ENCODE data around the gene DRC7. TPM values are rescaled to one million over a fixed set of nuclear protein-coding genes. Genes with fewer than 3 reads are reported as not detected.

DRC7 gene
- polyA plus RNA-seq, 1 of the 3 experiments (the other 2 are of a cell fraction), result 0.58 TPM

DNA sequence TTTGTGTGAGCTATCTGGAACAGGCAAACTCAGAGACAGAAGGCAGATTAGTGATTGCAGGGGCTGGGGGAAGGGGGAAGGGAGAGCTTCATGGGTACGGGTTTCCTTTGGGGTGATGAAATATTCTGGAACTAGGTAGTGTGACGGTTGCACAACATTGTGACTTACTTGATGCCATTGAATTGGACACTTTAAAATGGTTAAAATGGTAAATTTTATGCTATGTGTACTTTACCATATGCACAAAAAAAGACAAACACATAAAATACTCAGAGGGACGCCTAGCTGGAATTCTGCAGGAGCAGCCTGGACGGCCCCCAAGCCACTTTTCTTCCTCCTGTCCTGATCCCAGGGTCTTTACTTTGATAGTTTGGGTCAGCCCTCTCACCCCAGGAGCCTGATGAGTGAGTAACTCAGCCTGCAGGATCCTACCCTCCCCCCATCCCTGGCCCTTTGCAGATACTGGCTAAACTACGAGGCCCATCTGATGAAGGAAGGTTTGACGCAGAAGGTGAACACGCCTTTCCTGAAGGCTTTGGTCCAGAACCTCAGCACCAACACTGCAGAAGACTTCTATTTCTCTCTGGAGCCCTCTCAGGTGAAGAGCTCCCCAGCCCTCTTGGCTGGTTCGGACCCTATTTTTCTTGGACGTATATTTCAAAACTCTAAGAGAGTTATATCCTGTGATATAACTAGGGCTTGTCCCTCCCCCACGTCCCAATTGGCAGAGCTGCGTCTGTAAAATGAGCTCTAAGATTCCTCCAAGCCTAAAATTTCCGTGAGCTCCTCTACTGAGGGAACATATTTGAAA is 18.7 kb upstream of the DRC7 start:
- H3K27me3 ChIP-seq (ENCODE audit: insufficient read depth), result peaks cover 7% of the 10 kb centered on the region; the same call in 1 of the 2 replicates
- no peaks in the 10 kb centered on the region for H3F3A ChIP-seq (replicated peaks; ENCODE audit: insufficient read depth)
- no peak overlapping the region for H3K4me3 ChIP-seq (ENCODE audit: low read depth in 2 of 2, low read length in 1 of 2)
- H3K9me2 ChIP-seq, result no peaks in the 10 kb centered on the region
- no peak overlapping the region for H3K27ac ChIP-seq (ENCODE audit: low read depth in 2 of 2, low read length in 1 of 2)
- no peak overlapping the region for H2AFZ ChIP-seq (ENCODE audit: low read depth)
- POLR2A ChIA-PET, result no interaction called here
- DNase-seq, result no peak
- no peak for TF ChIP-seq RXRA (IDR thresholded peaks at IDR 0.05; ENCODE audit: borderline replicate concordance, low read depth)
- TF ChIP-seq, protein P1, sequence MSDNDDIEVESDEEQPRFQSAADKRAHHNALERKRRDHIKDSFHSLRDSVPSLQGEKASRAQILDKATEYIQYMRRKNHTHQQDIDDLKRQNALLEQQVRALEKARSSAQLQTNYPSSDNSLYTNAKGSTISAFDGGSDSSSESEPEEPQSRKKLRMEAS (IDR thresholded peaks at IDR 0.05; ENCODE audit: low read depth), result no peak
- TF ChIP-seq, protein P2, sequence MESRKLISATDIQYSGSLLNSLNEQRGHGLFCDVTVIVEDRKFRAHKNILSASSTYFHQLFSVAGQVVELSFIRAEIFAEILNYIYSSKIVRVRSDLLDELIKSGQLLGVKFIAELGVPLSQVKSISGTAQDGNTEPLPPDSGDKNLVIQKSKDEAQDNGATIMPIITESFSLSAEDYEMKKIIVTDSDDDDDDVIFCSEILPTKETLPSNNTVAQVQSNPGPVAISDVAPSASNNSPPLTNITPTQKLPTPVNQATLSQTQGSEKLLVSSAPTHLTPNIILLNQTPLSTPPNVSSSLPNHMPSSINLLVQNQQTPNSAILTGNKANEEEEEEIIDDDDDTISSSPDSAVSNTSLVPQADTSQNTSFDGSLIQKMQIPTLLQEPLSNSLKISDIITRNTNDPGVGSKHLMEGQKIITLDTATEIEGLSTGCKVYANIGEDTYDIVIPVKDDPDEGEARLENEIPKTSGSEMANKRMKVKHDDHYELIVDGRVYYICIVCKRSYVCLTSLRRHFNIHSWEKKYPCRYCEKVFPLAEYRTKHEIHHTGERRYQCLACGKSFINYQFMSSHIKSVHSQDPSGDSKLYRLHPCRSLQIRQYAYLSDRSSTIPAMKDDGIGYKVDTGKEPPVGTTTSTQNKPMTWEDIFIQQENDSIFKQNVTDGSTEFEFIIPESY (IDR thresholded peaks at IDR 0.05; ENCODE audit: borderline replicate concordance, low read depth), result no peak
- no peak for TF ChIP-seq NFIC (IDR thresholded peaks at IDR 0.05; ENCODE audit: borderline replicate concordance)
- TF ChIP-seq RAD21 (IDR thresholded peaks at IDR 0.05; ENCODE audit: low read length), result no peak
- no peak for TF ChIP-seq SIN3A (IDR thresholded peaks at IDR 0.05; ENCODE audit: borderline replicate concordance, low read depth, low read length)
- no peak for TF ChIP-seq YY1 (IDR thresholded peaks at IDR 0.05; ENCODE audit: low read depth)
- TF ChIP-seq FOSL2 (IDR thresholded peaks at IDR 0.05; ENCODE audit: borderline replicate concordance, low read depth), result no peak
- TF ChIP-seq FOXM1 (IDR thresholded peaks at IDR 0.05; ENCODE audit: low read depth), result no peak
- TF ChIP-seq, protein P3, sequence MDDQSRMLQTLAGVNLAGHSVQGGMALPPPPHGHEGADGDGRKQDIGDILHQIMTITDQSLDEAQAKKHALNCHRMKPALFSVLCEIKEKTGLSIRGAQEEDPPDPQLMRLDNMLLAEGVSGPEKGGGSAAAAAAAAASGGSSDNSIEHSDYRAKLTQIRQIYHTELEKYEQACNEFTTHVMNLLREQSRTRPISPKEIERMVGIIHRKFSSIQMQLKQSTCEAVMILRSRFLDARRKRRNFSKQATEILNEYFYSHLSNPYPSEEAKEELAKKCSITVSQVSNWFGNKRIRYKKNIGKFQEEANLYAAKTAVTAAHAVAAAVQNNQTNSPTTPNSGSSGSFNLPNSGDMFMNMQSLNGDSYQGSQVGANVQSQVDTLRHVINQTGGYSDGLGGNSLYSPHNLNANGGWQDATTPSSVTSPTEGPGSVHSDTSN (IDR thresholded peaks at IDR 0.05), result no peak
- no peak for TF ChIP-seq TEAD4 (IDR thresholded peaks at IDR 0.05; ENCODE audit: borderline replicate concordance, insufficient read depth)
- TF ChIP-seq RCOR1 (IDR thresholded peaks at IDR 0.05; ENCODE audit: low read length), result no peak
- TF ChIP-seq EZH2phosphoT487 (IDR thresholded peaks at IDR 0.05; ENCODE audit: borderline replicate concordance, low read depth), result no peak
- TF ChIP-seq POLR2AphosphoS5 (IDR thresholded peaks at IDR 0.05; ENCODE audit: low read depth, low read length), result no peak
- TF ChIP-seq, protein P4, sequence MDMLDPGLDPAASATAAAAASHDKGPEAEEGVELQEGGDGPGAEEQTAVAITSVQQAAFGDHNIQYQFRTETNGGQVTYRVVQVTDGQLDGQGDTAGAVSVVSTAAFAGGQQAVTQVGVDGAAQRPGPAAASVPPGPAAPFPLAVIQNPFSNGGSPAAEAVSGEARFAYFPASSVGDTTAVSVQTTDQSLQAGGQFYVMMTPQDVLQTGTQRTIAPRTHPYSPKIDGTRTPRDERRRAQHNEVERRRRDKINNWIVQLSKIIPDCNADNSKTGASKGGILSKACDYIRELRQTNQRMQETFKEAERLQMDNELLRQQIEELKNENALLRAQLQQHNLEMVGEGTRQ (IDR thresholded peaks at IDR 0.05; ENCODE audit: borderline replicate concordance, low read depth, low read length), result no peak
- no peaks in the 10 kb centered on the region for H3K9me3 ChIP-seq
- H4K20me1 ChIP-seq (ENCODE audit: insufficient read depth), result no peaks in the 10 kb centered on the region
- no peaks in the 10 kb centered on the region for H3K36me3 ChIP-seq (replicated peaks in 1 of 2; ENCODE audit: control insufficient read depth in 1 of 2, insufficient read depth in 2 of 2, low read length in 1 of 2)
- H3K4me2 ChIP-seq, result no peak overlapping the region
- peaks cover 0 to 3% of the 10 kb centered on the region in 2 experiments; a peak in 1 of 4 replicates for H3K4me1 ChIP-seq (ENCODE audit: control insufficient read depth in 1 of 2, insufficient read depth in 2 of 2, low read depth in 1 of 2, low read length in 1 of 2)
- H3K9ac ChIP-seq, result no peak overlapping the region
- CTCF ChIA-PET, result interaction anchor here (0.8 to 1.6 kb wide), 4 partner anchors 17 to 118 kb away, joined by 3 to 6 read pairs (median 3); no protein-coding TSS in a partner anchor
- H3K79me2 ChIP-seq (ENCODE audit: insufficient read depth), result no peaks in the 10 kb centered on the region
- 67% methylated on average over 12 of the region's 12 CpGs for WGBS (ENCODE audit: low lambda C conversion rate)
